GM12892 (cell line): ENCODE results near the gene KRTAP4-9.
"Not testable (repeated sequence)": the region's sequence is repeated elsewhere in the genome, so short reads cannot be mapped to it uniquely, and the experiment has no call there.

Experiments
- DNase-seq: peaks from one replicate; pipeline ENCODE4 v3.0.0; 2011; ENCODE audit not compliant: insufficient read length
- FAIRE-seq: peaks from 2 replicates; lab custom pipeline; 2011; peaks lifted over from hg19 to GRCh38; lab: Jason Lieb, UNC
- POLR2A ChIP-seq: IDR thresholded peaks from 2 replicates; pipeline ENCODE4 v1.6.1; 2011; ENCODE audit warnings: low read depth, low read length, control low read depth
- POLR2AphosphoS5 ChIP-seq: IDR thresholded peaks from 2 replicates; pipeline ENCODE4 v1.6.1; 2011; ENCODE audit warnings: low read depth, low read length, control low read depth
- TAF1 ChIP-seq: IDR thresholded peaks from 2 replicates; pipeline ENCODE4 v1.6.1; 2011; ENCODE audit warnings: low read depth, mild to moderate bottlenecking, control low read depth, low read length, borderline replicate concordance

Gene KRTAP4-9

DNA sequence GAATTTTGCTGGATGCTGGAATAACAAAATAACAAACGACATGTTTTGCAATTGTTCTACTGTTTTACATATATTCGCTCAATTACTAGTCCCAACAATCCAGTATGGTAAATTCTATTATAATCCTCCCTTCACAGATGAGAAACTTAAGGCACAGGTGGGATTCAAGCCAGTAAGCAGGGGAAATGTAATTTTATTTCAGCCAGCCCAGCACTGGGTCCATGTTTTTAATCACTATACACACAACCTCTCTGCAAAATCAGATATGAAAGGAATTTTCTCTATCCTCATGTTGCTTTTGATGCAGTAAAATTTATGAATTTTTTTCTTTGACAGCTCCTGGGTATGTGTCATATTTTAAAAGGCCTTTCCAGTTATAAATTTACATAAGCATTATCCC lies 40.1 kb downstream of the KRTAP4-9 start:
- no peak for TF ChIP-seq POLR2A
- no peak for FAIRE-seq
- DNase-seq, result no peak

GRCh38 chr17:41147531-41148204 lies 42.5 kb downstream of the KRTAP4-9 start:
- no peak for TF ChIP-seq POLR2AphosphoS5
- TF ChIP-seq TAF1, result no peak
- no peak for TF ChIP-seq POLR2A
- FAIRE-seq (no peak), DNase-seq (no peak)

- DNase-seq, result not testable (repeated sequence)
- peak; percentile 65 for FAIRE-seq
Observed at GRCh38 chr17:41148971-41149651, 43.9 kb downstream of the KRTAP4-9 start.

GRCh38 chr17:41149652-41149985 lies 44.4 kb downstream of the KRTAP4-9 start, which contains the start of gene KRTAP4-5:
TSS of gene KRTAP4-5 (minus strand) at chr17:41149825. CDS start at chr17:41149767, 58 bp downstream.
- no peak for DNase-seq
- FAIRE-seq, result no peak
- TF ChIP-seq POLR2A, result no peak
- no peak for TF ChIP-seq TAF1
- no peak for TF ChIP-seq POLR2AphosphoS5

GRCh38 chr17:41150026-41150425 lies 44.8 kb downstream of the KRTAP4-9 start:
- FAIRE-seq (no peak), DNase-seq (no peak)
- TF ChIP-seq TAF1 (no peak), POLR2AphosphoS5 (no peak), POLR2A (no peak)

DNA sequence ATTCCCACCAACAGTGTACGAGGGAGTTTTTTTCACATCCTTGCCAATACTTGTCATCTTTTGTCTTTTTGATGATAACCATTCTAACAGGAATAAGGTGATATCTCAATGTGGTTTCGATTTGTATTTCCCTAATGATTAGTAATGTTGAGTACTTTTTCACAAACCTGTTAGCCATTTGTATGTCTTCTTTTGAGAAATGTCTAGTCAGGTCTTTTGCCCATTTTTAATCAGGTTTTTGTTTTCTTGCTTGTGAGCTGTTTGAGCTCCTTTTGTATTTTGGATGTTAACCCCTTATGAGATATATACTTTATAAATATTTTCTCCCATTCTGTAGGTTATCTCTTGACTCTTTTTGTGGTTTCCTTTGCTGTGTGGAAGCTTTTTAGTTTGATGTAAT lies 46.3 kb downstream of the KRTAP4-9 start:
- DNase-seq (no peak), FAIRE-seq (no peak)
- TF ChIP-seq TAF1, result no peak
- no peak for TF ChIP-seq POLR2AphosphoS5
- TF ChIP-seq POLR2A, result no peak

- FAIRE-seq, result no peak
- TF ChIP-seq POLR2A, result no peak
- TF ChIP-seq POLR2AphosphoS5, result no peak
- no peak for DNase-seq
Observed at GRCh38 chr17:41153856-41154255, 48.7 kb downstream of the KRTAP4-9 start.
